ENCODE measurements around the gene HS3ST5.
A peak's percentile ranks its signal among the peaks of the same experiment; 100 is the strongest.

The HS3ST5 gene

DNA sequence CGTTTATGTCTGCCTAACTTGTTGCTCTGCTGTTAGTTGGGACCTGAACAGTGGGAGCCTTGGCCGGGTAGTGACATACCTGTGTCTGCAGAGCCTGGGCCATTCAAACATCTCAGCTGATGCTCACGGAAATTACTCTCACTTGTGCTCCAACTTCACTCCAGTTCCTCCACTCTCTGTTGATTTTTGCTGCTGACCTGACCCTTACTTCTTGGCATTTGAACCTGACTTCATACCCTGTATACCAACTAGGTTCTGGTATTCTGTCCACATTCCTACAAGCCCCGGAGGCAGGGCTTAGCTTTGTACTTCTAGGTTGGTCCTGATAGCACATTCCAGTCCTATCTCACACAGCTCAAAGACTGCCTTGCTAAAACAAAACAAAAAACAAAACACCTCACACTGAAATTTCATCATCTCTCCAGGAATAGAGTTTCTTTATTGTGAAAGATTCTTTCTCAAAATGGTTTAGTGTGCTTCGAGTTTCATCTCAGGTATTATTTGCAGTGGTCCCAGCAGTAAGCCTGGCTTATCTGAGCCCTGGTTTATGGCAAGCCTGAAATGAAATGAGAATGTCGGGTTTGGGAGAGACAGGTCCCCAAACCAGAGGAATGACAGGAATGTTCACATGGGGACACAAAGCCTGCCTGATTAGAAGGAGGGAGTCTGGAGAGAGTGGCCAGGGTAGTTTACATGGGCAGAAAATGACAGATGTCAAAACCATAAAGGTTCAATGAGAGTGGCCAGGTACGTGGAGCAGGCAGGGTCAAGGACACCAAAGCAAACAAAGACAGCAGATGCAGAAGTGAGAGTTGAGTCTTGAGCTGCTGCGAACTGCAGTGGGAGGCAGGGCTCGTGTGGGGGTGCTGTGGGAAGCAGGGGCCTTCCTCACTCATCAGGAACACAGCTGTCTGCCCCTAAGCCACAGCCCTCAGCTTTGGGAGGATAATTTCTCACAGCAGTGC, 197.7 kb downstream of the HS3ST5 start:
- no peak for DNase-seq

DNA sequence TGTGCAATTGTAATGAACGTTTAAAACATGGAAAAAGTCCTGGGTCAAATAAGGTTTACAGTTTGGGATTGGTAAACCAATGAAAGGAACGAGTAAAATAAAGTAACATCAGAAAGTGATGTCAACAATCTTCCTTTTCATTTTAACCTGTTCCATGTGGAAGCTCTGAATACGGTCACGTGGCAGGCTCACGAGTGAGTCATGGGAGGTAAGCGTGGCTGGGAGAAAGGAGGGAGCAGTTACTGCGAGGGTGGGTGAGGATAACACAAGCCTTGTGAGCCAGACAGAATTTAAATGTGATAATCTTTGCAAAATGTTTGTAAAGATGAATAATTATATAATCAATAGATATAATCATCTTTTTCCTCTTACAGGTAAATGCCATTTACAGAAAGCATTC, 200.6 kb downstream of the HS3ST5 start:
- DNase-seq: no peak

DNA sequence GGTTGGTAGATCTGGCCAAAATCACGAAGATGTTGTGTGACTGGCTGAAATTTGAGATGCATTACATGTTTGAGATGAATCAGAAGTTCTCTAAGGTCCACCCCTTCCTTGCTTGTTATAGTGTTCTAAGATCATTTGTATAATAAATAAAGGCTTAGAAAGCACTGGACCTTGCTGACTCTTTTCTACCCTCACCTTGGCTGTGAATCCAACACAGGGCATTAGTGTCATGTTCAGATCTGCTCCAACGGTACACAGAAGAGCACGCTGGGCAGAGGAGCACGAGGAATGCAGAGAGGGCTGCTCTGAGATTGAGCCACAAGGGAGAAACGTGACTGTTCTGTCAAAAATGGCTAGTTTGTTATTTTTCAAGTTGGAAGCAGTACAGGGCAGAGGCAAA, 202.4 kb downstream of the HS3ST5 start:
- DNase-seq: no peak

DNA sequence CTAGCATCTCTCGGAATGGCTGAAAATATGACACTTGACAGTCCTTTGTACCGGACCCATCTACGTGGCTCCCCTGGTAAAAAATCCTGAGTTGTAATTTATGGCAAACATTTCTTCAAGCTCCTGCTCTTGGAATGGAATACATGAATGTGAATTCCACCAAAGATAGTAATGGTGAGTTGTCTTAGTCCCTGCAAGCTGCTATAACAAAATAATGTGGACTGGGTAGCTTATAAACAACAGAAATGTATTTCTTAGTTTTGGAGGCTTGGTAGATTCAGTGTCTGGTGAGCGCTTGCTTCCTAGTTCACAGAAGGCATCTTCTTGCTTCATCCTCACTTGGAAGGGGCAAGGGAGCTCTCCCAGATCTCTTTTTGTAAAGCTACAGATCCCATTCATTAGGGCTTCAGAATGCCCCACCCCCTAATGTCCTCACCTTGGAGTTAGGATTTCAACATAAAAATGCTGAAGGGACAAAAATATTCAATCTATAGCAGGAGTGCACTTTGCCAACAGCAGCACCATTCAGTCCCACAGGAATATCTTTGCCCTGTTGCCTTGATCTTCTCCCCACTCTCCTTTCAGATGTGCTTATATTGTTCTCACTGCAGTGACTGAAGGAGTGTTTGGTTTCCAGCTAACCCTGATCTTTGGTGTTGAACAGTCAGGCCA, 204.1 kb downstream of the HS3ST5 start:
- no peak for DNase-seq

DNA sequence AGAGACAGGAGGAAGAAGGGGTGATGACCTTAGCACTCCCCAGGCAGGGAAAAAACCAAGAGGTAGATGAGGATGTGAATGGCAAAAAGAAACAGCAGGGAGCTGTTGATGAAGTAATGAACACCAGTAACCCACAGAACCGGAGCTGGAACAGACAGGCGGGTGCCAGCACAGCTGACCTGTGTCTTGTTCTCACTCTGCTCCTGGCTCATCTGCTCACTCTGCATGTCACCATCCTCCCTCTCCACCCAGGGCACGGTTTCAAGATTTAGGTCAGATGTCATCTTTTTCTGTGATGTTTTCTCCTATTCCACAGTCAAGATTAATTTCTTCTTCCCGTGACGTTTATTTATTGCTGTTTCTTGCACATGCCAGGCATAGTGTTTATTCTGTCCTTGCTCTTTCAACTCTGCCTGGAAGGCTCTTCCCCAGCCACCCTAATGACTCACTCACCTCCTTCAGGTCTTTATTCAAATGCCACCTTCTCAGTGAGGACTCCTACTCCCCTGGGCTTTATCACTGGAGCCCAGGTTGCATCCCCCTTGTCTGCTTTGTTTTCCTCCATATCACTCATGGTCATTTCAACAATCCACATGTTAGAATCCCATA, 207.4 kb downstream of the HS3ST5 start:
- no peak for DNase-seq

DNA sequence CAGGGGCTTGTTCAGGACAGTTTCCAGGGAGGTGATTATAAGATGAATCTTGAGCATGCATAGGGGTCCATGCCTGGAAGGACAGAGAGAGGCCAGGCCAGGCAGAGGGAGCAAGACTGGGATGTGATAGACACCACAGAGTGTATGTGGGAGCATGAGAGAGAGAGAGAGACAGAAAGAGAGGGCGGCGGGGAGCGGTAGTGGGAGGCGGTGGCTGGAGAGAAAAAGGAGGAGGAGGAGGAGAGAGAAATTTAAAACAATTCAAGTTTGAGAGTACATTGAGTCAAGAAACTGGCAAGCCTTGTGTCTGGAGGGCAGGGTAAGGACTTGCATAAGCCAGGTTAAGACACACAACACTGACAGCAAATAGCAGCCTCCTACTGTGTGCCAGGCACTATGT, 209.0 kb downstream of the HS3ST5 start:
- no peak for DNase-seq

DNA sequence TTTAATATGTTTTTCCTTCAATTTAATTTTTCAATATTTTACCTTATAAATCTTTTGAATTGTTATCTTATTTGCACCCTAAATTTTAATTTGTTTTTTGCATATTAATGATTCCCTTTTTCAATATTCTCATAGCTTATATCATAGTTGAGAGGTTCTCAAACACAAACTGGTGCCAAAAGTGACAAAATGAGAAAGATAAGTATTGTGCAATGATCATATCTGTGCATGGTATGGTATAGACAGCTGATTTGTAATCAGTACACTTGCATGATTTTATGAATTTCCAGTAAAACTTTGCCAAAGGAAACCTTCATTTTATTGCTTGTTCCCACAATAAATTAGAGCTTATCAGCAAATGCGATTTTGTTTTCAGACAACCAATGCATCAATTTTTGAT, 210.9 kb downstream of the HS3ST5 start:
- DNase-seq: no peak

DNA sequence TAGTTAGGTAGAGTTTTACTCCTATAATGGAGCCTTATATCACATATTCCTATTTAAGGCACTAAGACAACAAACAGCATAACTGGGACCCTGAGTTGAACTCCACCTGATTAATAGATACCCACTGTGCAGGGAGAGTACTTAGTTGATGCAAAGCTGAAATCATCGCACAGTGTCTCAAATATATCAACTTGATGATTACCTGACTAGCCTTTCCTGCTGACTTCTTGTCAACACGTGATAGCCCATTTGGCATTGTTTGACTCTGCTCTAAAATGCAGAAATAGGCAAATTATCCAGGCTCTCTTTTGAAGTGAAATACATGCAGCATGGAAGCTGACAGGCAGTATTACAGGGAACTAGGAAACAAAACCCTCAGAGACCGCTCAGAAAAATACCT, 217.2 kb downstream of the HS3ST5 start:
- no peak for DNase-seq

DNA sequence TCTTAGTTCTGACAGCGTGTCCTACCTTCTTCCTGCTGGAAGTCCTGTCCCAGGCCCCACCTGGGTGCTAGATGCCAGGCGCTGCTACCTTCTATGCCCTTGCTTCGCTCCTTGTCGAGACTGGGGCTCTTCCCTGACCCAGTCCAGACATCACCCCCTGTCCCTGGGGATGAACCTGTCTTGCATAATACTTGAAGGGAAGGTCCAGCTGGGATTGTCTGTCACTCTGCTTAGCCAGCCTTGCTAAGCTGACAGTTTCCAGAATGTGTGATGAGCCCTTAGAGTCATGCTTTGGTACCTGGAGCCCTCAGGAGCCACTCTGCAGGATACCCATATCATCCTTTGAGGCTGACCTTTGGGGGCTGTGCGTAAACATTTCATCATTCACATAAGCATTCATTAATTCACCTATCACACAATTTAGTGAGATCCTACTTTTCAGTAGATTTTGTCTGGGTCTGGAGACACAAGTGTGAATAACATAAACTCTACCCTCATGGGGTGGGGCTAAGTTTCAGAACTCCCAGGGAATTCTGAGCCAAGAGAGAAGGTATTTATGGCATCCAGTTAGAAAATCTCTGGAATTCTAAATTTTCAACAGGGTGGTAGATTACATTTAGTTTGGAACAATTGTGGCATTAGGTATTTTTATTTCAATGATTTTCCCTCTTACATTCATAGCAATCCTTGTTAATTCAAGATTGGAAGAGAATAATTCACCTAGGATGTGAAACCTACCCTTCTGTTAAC, 220.7 kb downstream of the HS3ST5 start:
- no peak for DNase-seq

DNA sequence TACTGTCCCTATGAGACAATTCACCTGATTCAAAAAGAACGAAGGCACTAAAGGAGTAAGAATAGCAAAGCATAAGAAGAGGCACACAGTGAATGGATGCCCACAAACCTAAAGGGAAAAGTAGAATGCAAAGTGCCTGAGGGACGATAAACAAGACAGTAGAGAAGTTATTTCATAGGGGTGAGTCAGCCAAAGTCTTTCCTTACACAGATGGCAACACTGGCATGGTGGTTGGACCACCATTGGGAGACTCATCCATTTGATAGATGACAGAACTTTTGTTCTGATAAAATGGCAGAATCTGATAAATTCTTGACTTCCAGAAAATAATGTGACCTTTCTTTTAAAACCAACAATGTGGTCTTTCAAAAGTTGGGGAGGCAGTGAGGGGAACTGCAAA, 223.8 kb downstream of the HS3ST5 start:
- DNase-seq: no peak

DNA sequence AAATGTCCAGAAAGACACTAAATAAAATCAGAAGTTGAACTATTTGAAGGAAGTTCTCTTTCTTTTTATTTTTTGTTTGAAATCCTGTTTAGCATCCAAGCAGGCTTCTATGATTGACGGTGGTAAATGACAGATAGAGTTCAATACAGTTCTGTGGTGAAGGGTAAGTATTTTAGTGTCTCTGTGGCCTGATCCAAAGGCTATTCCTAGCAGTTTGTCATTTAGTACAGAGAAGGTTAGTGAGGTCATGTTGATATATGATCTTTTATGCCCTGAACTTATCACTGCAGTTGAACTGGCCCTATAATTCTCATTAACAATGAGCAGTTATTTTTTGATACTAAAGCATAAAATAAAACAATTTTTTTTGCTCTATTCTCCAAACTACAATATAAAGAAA, 227.2 kb downstream of the HS3ST5 start:
- DNase-seq: no peak

DNA sequence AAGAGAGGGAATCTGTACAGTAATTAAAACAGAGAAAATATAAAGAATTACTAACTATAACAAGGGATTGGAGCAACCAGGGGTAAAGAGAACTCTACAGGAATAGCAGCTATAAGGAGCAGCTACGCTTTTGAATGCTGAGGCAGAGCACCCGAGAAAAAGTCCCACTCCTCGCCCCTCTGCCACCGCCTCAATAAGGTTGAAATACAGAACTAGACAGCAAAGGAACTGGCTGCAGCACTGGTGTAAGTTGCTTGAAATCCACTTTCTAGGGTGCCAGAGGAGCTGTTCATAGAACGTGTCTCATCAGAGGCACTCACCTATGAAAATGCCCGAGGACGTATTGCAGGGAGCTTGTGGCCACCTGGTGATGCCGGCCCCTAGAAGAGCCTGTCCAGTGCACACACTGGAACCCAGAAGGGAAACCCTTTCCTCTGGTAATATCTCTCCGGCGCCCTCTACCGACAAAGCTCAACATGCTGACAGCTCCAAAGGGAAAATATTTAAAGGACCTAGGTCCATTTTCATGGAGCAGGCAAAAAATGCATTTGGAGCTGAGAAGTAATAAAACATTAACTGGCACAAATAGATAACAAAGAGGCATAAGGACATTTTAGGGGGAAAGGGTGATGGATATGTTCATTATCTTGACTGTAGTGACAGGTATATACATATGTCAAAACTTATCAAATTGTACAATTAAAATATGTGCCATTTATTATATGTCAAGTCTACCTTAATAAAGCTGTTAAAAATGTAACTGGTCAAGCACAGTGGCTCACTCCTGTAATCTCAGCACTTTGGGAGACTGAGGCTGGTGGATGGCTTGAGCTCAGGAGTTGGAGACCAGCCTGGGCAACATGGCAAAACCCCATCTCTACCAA, 234.5 kb downstream of the HS3ST5 start:
- peak; percentile 57 for DNase-seq

DNA sequence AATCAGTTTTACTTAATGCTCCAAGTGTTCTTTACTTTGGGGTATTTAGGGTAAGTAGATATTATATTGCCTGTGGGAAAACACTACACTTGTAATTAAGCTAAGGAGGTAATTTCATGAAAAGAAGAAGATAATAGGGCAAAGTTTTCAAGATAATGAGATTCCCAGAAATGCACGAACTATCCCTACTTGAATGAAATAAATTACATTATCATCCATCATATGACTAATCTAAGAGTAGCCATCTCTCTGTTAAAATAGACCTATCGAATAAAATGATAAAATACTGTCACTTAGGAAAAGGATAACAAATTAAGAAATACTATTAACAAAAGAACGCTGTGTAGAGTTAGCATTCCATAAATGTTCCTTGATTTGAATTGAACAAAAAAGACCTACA, 236.8 kb downstream of the HS3ST5 start:
- DNase-seq: no peak

DNA sequence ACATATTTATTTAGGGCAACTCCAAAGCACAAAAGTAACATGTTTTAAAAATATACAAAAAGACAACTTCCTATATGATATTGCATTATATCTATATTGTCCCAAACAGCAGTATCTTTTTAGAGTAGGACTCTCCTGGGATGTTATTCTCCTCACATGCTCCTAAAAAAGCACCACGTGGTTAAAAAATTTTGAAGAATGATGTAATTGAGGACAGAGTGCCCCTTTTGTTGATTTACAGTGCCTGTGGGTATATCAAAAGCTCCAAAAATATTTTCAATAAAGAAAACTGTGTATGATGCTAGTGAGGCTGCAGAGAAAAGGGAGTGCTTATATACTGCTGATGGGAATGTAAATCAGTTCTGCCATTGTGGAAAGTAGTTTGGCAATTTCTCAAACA, 241.6 kb downstream of the HS3ST5 start:
- no peak for DNase-seq

DNA sequence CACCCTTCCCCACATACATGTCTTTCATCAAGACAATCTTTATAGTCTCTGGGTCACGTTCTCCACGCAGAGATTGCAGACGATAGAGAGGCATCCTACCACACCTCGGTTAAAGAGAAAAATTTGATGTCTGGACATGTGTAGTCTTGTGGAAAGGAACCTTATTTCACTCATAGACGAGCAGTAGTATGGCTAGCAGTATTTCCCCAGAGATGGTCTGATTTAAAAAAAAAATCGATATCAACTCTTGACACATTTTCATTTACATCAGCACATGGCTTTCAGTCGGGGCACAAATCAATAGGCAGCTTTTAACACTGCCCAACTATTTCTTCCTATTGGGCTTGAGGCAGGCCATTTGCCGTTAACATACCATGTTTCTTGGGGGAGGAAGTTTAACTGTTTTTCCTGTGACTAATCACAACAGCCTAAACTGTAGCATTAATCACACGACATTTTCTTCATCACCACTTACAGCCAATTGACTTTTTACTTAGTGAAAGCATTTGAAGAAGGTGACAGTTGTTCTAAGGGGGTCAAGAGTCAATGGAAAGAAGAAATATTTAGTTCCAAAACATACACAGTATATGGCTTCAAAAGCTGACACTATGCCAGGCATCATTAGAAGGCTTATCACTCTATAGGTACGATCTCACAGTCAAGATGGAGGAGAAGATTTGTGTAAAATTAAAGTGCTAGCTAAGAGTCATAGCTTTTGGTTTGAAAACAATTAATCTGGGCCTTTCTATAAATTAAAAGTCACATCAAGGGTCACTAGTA, 242.4 kb downstream of the HS3ST5 start:
- no peak for DNase-seq

DNA sequence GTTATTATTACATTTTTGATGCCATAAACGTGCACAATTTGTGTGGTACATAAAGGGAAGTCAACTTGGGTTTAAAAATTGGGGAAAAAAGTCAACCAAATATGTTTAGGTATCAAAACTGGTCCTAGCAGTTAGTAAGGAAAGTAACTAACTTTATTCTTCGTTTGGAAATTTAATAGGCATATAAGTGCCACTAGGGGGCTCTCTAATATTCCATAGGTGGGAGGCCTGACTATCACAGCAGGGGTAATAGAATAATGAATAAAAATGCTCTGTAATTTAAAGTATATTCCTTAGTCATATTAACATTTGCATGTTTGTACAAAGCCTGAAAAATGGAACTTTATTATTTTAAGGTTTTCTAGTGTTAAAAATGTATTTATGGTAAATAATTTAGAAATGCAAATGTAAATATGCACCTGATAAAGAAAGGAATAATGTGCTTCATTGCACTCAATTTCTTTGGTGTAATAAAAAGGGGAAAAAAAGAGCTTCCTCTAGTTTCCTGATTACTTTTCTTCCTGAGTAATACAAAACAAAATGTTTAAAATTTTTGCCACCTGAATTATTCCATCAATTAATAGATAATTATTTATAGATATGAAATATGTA, 246.2 kb downstream of the HS3ST5 start:
- peak; percentile 18 for DNase-seq

DNA sequence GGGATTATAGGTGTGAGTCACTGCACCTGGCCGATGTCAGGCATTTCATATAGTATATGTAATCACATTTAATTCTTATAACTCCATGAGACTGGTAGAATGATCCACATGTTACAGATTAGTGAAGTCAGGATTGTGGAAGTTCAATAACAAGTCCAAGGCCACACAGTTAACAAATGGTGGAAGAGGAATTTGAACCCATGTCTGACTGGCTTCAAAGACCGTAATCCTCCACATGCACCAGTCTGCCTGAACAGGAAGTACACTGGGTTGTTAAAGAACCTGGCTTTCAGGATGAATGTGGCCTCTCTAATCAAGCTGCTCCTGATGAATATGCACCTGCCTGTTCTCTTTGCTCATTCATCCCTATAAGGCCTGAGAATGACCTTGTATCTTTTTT, 249.9 kb downstream of the HS3ST5 start:
- no peak for DNase-seq

DNA sequence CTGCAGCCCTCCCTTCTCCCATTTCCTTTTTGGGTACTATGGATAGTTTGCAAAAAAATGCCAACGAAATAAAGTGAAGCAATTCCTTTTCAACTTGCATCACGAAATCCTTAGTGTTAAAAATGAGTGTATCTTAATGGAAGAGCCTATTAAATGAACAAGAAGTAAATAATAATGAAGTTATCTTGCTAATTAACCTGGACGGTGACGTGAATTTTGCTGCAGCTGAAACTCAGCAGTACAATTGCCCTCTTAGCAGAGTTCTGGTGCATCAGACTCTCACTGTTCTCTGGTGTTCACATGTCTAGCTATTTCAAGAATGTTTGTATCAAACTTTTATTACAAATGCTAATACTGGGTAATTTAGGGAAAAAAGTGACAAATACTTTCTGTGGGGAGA, 252.2 kb downstream of the HS3ST5 start:
- DNase-seq: no peak

DNA sequence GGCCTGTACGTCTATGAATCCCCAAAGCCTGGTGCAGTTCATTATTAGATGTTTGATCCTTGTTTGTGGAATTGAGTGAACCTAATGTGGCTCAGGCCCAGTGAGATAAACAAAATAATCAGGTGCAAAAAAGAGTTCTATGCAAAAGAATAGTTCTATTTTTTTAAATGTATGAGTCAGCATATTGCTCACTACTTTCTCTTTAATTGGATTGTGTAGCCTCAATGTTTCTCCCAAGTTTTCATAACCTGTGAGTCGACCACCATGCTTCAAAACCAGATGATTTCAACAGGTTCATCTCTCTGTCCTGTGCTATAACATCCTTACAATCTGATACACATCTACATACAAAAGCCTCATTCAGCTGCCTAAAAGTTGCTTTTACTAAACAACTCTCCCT, 255.3 kb downstream of the HS3ST5 start:
- DNase-seq: no peak

DNA sequence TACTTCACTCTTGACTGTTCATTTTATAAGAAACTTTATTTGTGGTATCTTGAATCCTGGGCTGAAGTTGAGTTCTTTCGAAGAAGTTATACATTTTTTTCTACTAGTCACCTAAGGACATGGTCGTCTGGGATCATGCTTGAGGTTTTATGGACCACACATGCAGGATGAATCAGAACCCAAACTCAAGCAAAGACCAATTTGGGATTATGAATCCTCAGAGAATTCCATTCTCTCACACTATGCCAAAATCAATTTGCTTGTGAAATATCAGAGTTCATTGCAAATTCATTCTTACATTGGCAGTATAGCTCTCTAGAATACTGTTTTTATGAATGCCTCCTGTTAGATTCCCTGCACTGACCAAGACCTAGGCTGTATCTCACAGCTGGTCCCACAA, 257.6 kb downstream of the HS3ST5 start:
- DNase-seq: no peak

DNA sequence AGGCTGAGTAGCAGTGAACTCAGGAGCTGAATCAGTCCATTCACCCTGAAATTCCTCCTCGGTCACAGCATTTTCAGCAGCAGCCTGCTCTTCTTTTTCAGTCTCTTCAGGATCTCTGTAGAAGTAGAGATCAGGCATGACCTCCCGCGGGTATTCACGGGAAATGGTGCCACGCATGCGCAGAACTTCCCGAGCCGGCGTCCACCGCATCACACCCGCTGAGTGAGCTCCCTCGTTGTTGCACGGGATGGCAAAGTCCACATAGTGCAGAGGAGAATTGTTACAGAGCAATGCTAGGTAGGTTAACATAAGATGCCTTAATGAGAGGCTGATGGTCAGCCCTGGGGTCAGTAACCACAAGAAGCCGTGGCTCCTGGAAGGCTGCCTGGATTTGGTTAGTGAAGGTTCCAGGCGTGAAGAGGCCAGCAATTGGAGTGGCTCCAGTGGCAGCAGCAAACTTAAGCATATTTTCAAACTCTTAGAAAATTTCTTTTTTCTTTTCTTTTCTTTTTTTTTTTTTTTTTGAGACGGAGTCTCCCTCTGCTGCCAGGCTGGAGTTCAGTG, 258.4 kb downstream of the HS3ST5 start:
- no peak for DNase-seq
